ENCODE data around the gene PVALEF. TPM values are rescaled to one million over a fixed set of nuclear protein-coding genes. Genes with fewer than 3 reads are reported as not detected.

The PVALEF gene
- total RNA-seq, 4 donors from 2014 or later = not detected

GRCh38 chr17:81135505-81136278, 29.6 kb upstream of the PVALEF start:
- Histone ChIP-seq H3K27me3 (no peaks in the 10 kb centered on the region), H3K4me3 (no peak overlapping the region), H3K36me3 (no peaks in the 10 kb centered on the region), H3K9me3 (no peaks in the 10 kb centered on the region), H3K4me1 (peaks cover 0 to 12% (median 0%) of the 10 kb centered on the region in 3 donors), H3K27ac (no peak overlapping the region)
- TF ChIP-seq EP300 (IDR thresholded peaks at IDR 0.05) (no peak), CTCF (IDR thresholded peaks at IDR 0.05) (no peak), POLR2A (IDR thresholded peaks at IDR 0.05) (no peak), POLR2AphosphoS5 (IDR thresholded peaks at IDR 0.05) (no peak)
- 73% methylated on average over 3 to 5 of the region's 28 CpGs for WGBS, 2 donors (ENCODE audit: low coverage in 1 of 2)
- no peak for ATAC-seq

GRCh38 chr17:81136366-81136765, 28.9 kb upstream of the PVALEF start:
- Histone ChIP-seq H3K27ac (no peak overlapping the region), H3K36me3 (no peaks in the 10 kb centered on the region), H3K4me3 (no peak overlapping the region), H3K9me3 (no peaks in the 10 kb centered on the region), H3K4me1 (peaks cover 0 to 12% (median 0%) of the 10 kb centered on the region in 3 donors), H3K27me3 (no peaks in the 10 kb centered on the region)
- no peak for TF ChIP-seq EP300 (IDR thresholded peaks at IDR 0.05)
- TF ChIP-seq POLR2AphosphoS5 (IDR thresholded peaks at IDR 0.05) = no peak
- no peak for TF ChIP-seq POLR2A (IDR thresholded peaks at IDR 0.05)
- no peak for TF ChIP-seq CTCF (IDR thresholded peaks at IDR 0.05)
- WGBS, 2 donors (ENCODE audit: low coverage in 1 of 2) = no CpG with 5 or more reads among the region's 8 CpGs
- no peak for ATAC-seq

GRCh38 chr17:81137248-81137647, 28.1 kb upstream of the PVALEF start:
- Histone ChIP-seq H3K27me3 (no peaks in the 10 kb centered on the region), H3K36me3 (no peaks in the 10 kb centered on the region), H3K4me3 (no peak overlapping the region), H3K4me1 (peaks cover 0 to 14% (median 0%) of the 10 kb centered on the region in 3 donors), H3K9me3 (no peaks in the 10 kb centered on the region), H3K27ac (no peak overlapping the region)
- ATAC-seq = no peak
- TF ChIP-seq EP300 (IDR thresholded peaks at IDR 0.05) = no peak
- no peak for TF ChIP-seq POLR2AphosphoS5 (IDR thresholded peaks at IDR 0.05)
- no peak for TF ChIP-seq CTCF (IDR thresholded peaks at IDR 0.05)
- TF ChIP-seq POLR2A (IDR thresholded peaks at IDR 0.05) = no peak
- WGBS, 2 donors (ENCODE audit: low coverage in 1 of 2) = 20% methylated on average over 1 of the region's 13 CpGs; no CpG with 5 or more reads in 1 of the 2 donors

GRCh38 chr17:81138083-81138482, 27.2 kb upstream of the PVALEF start:
- H3K36me3 ChIP-seq = no peaks in the 10 kb centered on the region
- TF ChIP-seq CTCF (IDR thresholded peaks at IDR 0.05) (no peak), POLR2A (IDR thresholded peaks at IDR 0.05) (no peak), EP300 (IDR thresholded peaks at IDR 0.05) (no peak), POLR2AphosphoS5 (IDR thresholded peaks at IDR 0.05) (no peak)

GRCh38 chr17:81138500-81138899, 26.8 kb upstream of the PVALEF start:
- no peaks in the 10 kb centered on the region for H3K27me3 ChIP-seq
- H3K27ac ChIP-seq = no peak overlapping the region
- no peaks in the 10 kb centered on the region for H3K9me3 ChIP-seq
- no peaks in the 10 kb centered on the region for H3K36me3 ChIP-seq
- H3K4me1 ChIP-seq = peaks cover 0 to 19% (median 4%) of the 10 kb centered on the region in 3 donors
- H3K4me3 ChIP-seq = no peak overlapping the region
- WGBS, 2 donors (ENCODE audit: low coverage in 1 of 2) = 90 to 93% methylated on average over 24 to 25 of the region's 25 CpGs
- TF ChIP-seq EP300 (IDR thresholded peaks at IDR 0.05) (no peak), POLR2AphosphoS5 (IDR thresholded peaks at IDR 0.05) (no peak), CTCF (IDR thresholded peaks at IDR 0.05) (no peak), POLR2A (IDR thresholded peaks at IDR 0.05) (no peak)
- no peak for ATAC-seq

More at GRCh38 chr17:81138083-81138482, 27.2 kb upstream of the PVALEF start:
- Histone ChIP-seq H3K4me1 (peaks cover 0 to 21% (median 3%) of the 10 kb centered on the region in 3 donors), H3K9me3 (no peaks in the 10 kb centered on the region), H3K27ac (no peak overlapping the region), H3K27me3 (no peaks in the 10 kb centered on the region), H3K4me3 (no peak overlapping the region)
- WGBS, 2 donors (ENCODE audit: low coverage in 1 of 2) = 87 to 95% methylated on average over 7 to 14 of the region's 15 CpGs
- ATAC-seq = no peak

Data from gastroesophageal sphincter (tissue), 4 donors.